ENCODE results near the gene VSX1.

DNA sequence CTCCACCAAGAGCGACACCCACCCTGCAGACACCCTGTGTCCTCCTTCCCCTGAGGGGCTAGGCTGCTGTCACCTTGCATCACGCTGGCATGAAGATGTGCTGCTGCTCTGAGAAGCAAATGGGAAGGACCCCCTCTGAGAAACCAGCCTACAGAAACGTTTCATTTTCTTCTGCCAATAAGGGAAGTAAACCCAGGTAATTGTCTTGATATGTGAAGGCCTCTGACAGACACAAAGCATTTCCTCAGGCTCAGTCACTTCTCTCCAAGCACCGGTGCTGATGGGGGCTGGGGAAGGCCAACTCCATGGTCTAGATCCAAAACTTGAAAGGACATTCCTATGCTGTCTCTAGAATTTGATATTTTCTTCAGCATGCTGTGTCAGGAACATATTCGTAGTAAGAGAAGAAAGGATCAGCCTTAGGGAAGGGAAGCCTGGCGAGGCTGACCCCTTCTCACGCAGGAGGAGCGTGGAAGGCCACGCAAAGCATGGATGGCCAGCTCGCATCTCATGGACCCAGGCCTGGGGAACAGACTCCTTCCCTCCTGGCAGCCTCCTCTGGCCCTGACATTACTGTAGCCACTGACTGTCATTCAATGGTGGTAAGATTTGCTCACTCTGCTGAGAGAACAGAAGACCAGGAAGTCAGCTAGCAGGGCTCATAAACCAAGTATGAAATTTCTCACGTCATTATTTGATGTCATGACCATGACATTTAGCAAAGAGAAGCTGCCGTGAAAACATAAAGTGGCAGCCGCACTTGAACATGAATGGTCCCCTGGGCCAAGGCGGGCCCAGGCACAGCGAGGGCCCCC lies 44.4 kb downstream of the VSX1 start:
- TF ChIP-seq CTCF (conservative IDR thresholded peaks at IDR 0.05; ENCODE audit: low read depth, low read length) (no peak), EZH2 (IDR thresholded peaks at IDR 0.05; ENCODE audit: borderline replicate concordance, low read depth, low read length, poor library complexity, severe bottlenecking) (no peak)

All from A673 (cell line).